COR-L47 (cell line): ENCODE data around the gene KRTAP19-8.

Source experiments
- DNase-seq: peaks from one replicate; lab custom pipeline; 2025; lab: John Stamatoyannopoulos, UW

The KRTAP19-8 gene

DNA sequence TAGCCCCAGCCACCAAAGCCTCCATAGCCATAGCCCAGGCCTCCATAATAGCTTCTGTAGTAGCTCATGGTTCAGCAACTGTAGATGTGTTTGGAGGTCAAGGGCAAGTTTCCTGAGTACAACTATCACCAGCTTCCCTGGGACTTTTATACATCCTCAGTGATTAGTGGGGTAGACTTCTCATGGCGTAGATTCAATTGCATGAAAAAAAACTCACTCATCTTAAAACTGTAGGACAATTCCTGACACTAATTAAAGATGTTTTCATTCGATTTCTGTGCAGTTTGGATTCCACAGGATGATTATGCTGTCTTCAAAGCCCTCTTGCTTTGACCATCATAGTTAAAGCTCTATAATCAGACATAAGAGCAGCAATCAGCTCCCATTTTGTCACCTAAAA lies at the start of gene KRTAP19-8:
Gene KRTAP19-8 (minus strand): TSS at position 101 of the 400 bp plus-strand sequence. CDS start 33 bp downstream, at position 68.
- no peak for DNase-seq

DNA sequence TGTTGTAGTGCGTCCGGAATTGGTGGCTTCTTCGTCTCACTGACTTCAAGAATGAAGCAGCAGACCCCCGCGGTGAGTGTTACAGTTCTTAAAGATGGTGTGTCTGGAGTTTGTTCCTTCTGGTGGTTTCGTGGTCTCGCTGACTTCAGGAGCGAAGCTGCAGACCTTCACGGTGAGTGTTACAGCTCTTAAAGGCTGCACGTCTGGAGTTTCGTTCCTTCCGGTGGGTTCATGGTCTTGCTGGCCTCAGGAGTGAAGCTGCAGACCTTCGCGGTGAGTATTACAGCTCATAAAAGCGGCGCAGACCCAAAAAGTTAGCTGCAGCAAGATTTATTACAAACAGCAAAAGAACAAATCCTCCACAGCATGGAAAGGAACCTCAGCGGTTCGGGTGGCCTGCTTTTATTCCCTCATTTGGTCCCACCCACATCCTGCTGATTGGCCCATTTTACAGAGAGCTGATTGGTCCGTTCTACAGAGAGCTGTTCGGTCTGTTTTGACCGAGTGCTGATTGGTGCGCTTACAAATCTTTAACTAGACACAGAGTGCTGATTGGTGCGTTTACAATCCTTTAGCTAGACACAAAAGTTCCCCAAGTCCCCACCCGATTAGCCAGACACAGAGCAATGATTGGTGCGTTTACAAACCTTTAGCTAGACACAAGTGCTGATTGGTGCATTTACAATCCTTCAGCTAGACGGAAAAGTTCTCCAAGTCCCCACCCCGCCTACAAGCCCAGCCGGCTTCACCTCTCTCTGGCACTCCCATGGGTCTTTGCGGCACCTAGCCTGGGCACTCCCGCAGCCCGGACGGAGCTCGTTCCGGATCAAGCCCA lies 49.6 kb upstream of the KRTAP19-8 start:
- DNase-seq = no peak

GRCh38 chr21:31084689-31085088 lies 46.4 kb upstream of the KRTAP19-8 start:
- no peak for DNase-seq

DNA sequence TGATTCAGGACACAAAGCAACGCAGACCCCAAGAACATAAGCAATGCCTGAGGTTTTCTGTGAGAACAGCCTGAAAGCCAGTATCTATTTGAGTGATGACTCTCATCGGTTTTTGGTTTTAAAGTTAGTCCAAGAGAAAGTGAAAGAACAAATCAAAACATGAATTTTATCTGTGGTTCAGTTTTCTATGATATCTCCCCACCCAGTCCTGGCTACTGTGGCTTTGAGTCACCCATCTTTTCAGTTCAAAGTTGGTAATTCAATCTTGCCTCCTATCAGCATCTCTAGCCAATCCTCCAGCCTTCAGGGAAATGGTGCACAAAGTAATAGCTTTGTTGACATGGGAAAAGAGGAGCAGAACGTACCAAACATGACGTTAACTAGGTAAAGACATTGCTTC lies 40.5 kb upstream of the KRTAP19-8 start:
- DNase-seq = no peak

- no peak for DNase-seq
Observed at GRCh38 chr21:31078216-31078615, 39.9 kb upstream of the KRTAP19-8 start.

- no peak for DNase-seq
Observed at GRCh38 chr21:31075848-31076247, 37.6 kb upstream of the KRTAP19-8 start.

GRCh38 chr21:31072533-31072932 lies 34.3 kb upstream of the KRTAP19-8 start:
- DNase-seq = no peak

DNA sequence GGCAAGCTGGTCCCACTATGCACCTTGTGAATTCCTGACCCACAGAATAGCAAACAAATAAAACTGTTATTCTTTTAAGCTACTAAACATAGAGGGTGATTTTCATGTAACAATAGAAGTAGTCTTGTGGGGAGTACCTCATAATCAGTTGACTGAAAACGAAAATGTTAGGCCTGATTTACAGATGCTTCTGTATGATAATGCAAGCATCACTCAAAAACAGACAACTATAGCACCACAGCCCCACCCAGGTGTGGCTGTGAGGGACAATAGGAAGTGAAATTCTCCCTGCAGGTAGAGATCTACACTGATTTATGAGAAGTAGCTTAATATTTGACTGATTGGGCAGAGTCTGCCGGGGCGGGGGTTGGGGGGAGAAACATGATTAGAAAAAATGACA lies 26.5 kb upstream of the KRTAP19-8 start:
- DNase-seq = no peak

GRCh38 chr21:31052489-31053142 lies 14.3 kb upstream of the KRTAP19-8 start:
- no peak for DNase-seq

DNA sequence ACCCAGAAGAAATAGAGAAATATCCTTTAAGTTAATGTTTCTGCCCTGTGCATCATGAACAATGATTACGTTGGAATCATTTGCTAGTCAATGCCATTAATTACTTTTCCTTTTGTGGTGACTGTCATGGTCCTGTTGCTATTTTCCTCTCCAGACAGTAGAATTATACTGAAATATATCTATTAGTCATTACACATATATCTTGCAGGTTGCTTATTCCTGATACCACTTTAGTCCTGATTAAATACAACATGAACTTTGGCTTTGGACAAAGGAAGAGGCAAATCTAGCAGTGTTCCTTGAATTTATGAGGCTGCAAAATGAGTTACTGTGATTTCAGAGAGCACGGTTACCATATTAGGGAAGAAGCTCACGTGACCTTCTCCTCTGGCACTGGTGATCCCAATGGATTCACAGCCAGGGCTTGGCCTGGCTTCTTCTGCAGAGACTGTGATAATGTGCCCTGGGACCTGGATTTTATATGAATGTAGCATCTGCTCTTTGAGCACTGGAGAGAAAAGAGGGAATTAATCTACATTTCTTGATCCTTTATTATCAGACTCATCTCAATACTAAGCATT lies 12.4 kb upstream of the KRTAP19-8 start:
- no peak for DNase-seq

- DNase-seq = no peak
Observed at GRCh38 chr21:31045841-31046240, 7.6 kb upstream of the KRTAP19-8 start.

- DNase-seq = no peak
Observed at GRCh38 chr21:31043471-31043870, 5.2 kb upstream of the KRTAP19-8 start.

- no peak for DNase-seq
Observed at GRCh38 chr21:31042080-31042464, 3.8 kb upstream of the KRTAP19-8 start.

DNA sequence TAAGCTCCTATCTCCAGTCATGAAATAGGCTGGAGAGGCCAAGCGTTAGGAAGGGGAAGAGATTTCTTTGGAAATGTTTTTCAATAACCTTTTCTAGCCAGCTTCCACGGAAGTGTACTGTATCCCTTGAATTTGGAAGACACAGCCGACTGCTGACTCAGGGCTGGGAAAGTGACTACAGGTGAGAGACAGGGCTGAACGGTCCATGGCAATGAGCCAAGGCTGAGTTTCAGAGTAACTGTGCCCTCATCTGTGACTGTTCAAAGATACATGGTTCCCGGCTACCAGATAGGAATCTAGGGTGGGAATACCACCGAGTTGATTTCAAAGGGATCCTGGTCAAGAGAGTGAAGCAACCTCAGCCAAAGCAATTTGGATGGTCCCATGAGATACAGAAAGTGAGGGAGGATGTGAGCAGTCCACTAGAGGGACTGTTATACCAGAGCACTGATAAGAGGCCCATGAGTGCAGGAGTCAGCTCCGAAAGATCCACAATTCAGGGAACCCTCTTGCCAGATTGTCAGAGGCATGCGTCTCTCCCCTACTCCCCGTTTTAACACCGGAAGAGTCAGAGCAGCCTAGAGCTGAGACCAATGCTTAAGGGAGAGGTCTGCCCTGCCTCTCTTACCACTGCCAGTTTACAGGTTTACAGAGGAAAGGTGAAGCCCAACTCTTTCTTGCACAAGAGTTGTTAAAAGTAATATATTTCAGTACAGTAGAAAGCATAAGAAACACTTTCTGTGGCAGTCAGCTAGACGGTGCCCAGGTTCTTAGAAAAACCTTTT lies 3.2 kb upstream of the KRTAP19-8 start:
- no peak for DNase-seq

DNA sequence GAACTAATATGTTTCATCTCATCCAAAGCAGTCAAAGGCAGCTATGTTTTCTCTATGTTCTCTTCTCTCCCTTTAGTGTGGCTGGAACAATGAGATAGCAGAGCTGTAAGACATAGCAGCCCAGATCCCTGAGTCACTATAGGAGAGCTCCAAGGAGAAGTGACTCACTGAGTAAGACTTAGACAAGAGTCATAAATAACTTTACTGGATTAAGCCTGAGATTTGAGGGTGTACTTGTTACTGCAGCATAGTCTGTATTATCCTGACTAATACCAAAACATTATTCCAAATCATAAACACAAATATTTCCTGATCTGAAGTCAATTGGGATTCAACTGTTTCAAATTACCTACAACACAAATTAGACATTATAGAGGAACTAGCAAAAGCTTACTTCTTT lies 3.9 kb downstream of the KRTAP19-8 start:
- no peak for DNase-seq

DNA sequence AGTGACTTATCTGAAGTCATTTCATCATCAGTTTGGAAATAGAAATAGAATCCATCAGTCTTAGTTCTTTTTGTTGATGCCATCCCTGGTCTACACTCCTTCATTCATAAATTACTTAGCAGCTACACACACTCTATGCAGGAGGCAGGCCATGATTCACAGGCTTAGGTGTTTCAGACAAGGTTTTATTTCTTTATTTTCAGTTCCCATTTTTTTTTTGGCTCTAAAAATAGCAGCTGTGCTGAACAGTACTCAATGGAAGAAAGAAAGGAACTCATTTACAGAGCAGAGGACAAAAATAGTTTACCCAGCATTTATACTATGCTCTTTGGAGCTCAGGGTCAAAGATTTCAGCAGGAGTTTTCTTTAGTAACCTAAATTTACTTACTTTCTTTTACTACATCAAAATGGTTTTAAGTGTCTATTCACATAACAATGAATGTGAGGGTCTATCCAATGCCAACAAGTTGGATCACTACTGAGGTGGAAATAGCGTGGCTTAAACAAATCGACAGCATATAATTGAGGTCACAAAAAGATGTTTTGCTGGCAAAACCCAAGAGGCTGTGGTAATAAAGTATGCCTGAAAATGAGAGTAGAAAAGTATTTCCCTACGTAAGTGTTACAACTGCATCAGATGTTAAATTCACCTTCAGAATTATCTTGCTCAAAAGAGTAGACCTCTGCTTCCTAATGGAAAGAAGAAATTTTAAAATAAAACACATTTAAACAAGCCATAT lies 7.7 kb downstream of the KRTAP19-8 start:
- no peak for DNase-seq

- DNase-seq = no peak
Observed at GRCh38 chr21:31023680-31024079, 14.6 kb downstream of the KRTAP19-8 start.

- no peak for DNase-seq
Observed at GRCh38 chr21:31022306-31022705, 16.0 kb downstream of the KRTAP19-8 start.

DNA sequence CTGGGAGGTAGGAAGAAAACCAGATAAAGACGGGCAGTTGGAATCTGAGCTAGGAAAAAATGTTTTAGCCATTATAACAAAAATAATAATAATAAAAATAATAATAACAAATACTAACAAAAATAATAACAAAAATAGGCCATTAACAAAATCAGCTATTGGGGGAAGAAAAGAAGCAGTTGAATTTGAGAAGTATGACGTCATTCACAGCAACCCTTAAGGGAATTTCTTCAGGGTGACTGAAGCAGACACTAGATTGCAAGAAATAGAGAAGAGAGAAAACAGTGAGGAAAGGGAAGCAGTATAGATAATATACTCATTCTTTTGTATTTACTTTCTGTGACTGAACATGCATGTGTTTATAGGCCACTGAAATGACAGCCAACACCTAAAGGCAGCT lies 20.0 kb downstream of the KRTAP19-8 start:
- no peak for DNase-seq

- no peak for DNase-seq
Observed at GRCh38 chr21:31014891-31015290, 23.4 kb downstream of the KRTAP19-8 start.
